ENCODE results near the gene LRRC45.

GRCh38 chr17:82003411-82004381 is 19.4 kb upstream of the LRRC45 start:
- TF ChIP-seq CTCF (IDR thresholded peaks at IDR 0.05; ENCODE audit: low read depth, low read length) (no peak), EZH2phosphoT487 (IDR thresholded peaks at IDR 0.05; ENCODE audit: low read depth) (no peak)
